Right renal cortex interstitium (tissue), 3 donors: Measurements from ENCODE around the gene TDRD15. TPM values are rescaled to one million over a fixed set of nuclear protein-coding genes. Genes with fewer than 3 reads are reported as not detected.
"Not testable (repeated sequence)": the region's sequence is repeated elsewhere in the genome, so short reads cannot be mapped to it uniquely, and the experiment has no call there.

Source experiments
- DNase-seq, 3 donors: peaks; one replicate each; pipeline ENCODE4 v3.0.0-alpha.2; 2013; ENCODE audit warnings: low read depth in 3 of 3, low spot score in 2 of 3
- polyA plus RNA-seq, 3 donors: library from polyadenylated mRNA; unstranded; fragments of 120-200 nt; gene quantifications; one replicate each; pipeline ENCODE4 v1.2.1, GENCODE V29; 2013; ENCODE audit not compliant: insufficient read length in 3 of 3

The TDRD15 gene
- under 1 TPM in 2 of 3 donors, not detected in 1; 0.06 TPM for polyA plus RNA-seq

- no peak for DNase-seq
Observed at GRCh38 chr2:21123473-21124393, at the start of gene TDRD15. Gene TDRD15 (plus strand): TSS chr2:21123968. CDS start chr2:21137468, 13,500 bp downstream.

DNA sequence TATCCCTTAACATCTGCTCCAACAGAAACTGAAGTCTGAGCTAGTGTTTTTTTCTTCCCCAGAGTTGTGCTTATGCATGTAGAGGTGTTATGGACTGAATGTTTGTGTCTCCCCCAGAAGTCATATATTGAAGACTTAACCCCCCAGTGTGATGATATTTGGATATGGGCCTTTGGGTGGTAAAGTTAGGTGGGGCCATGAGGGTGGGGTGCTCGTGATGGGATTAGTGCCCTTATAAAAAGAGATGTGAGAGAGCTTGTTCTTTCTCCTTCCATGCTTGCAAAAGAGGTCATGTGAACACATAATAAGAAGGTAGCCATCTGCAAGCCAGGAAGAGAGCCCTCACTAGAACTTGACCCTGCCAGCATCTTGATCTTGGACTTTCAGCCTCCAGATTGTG, 45.5 kb upstream of the TDRD15 start:
- DNase-seq: no peak

- DNase-seq: no peak
Observed at GRCh38 chr2:21083482-21083881, 40.3 kb upstream of the TDRD15 start.

- no peak for DNase-seq
Observed at GRCh38 chr2:21084401-21084800, 39.4 kb upstream of the TDRD15 start.

DNA sequence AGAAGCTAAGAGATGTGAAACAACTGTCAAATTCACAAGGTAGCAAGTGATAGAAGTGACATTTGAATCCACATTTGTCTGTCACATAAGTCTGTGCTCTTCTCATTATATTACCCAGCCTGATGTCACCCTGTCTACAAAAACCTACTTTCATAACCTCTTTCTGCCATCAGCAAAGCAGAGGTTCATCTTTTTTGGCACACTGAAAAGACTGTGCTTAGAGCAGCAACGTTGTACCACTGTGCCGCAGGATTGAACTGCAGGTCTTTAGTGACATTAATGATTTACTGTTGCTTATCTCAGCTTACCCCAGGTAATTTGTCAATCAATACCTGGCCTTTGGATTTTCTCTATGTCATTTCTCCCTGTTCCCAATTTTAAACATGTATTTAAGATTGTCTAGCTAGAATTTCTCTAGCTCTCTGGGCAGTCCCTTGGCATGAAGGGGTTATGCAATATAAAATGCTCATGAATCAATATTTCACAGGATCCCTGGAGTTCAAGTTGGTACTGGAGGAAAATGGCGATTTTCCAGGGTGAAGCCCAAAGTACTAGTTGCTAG, 31.4 kb upstream of the TDRD15 start:
- no peak for DNase-seq

GRCh38 chr2:21095178-21095577, 28.6 kb upstream of the TDRD15 start:
- no peak for DNase-seq

DNA sequence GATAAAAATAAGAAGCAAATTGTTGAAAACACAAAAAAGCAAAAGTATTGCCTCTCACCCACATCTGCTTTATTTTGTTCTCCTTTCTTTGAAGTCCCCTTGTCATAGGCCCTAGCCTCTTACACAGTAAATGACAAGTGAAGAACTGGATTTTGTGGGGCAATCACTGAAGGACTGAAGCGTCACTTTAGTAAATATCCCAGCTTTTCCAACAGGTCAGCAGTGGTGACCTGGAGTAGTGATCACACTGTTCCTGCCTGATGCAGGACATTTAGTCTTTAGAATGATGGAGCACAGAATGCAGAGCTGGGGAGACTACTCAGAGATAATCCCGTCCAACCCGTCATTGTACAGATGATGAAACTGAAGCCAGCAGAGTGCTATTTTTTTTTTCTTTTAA, 28.1 kb upstream of the TDRD15 start:
- no peak for DNase-seq

DNA sequence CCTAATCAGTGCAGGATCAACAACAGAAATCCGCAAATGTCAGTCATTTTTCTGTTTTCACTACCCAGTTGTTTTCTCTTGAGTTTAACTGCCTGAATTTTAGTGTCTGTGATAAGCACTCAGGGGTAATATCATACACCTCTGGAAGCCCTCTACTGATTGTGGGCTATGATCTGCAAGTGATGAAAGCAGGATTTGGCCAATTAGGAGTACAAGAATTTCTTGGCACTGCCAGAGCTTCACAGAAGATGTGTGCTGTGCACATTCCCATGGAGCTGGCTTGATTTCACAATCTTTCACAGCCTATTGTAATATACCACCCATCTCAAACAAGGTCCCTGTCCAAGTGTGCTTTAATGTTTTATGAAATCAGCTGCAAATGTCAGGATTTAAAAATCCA, 27.3 kb upstream of the TDRD15 start:
- no peak for DNase-seq

- DNase-seq: no peak
Observed at GRCh38 chr2:21097331-21097730, 26.4 kb upstream of the TDRD15 start.

DNA sequence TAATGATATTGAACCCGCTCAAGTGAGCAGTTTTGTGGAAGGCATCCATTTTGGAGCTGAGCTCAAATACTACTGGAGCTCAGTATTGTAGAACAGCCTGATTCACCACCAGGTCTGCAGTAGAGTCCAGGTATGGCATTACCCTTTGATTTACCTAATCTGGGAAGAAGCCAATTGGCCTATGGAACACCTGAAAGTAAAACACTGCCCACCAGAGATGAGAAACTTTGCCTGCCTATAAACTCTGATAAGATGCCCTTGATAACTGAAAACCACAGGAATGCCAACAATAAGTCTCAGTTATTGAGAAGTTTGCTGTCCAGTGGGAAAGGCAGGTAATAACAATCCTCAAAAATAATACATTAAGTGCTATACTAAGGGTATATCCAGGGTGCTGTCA, 25.5 kb upstream of the TDRD15 start:
- no peak for DNase-seq

DNA sequence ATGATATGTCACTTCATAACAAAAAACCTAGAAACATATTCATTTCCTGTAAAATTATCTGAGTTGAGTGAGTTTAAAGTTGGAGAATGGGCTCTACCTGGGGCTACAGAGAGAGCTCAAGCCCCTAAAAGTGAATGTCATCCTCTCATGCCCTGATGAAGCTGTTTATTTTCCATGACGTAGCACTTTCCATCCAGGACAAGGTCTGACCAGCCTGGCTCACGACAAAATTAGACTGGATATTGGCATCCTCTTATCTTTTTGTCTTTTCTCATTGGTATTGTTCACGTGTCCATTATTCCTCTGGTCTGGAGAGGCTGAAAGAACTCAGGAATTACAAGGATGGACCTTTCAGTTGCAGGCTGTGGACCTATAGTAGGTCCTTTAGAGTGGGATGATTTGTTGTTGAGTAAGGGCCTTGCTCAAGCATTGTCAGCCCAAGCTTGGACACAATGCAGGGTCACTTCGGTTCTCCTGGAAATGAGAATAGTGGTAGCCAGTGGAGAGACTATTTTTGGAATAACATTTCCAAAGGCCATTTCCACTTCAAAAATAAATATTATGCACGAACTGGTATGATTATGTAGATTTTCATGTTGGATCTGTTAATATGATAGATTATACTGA, 24.4 kb upstream of the TDRD15 start:
- no peak for DNase-seq

GRCh38 chr2:21101514-21102155, 22.1 kb upstream of the TDRD15 start:
- not testable (repeated sequence) for DNase-seq

- DNase-seq: no peak
Observed at GRCh38 chr2:21102356-21102755, 21.4 kb upstream of the TDRD15 start.

GRCh38 chr2:21103274-21103891, 20.4 kb upstream of the TDRD15 start:
- no peak for DNase-seq

DNA sequence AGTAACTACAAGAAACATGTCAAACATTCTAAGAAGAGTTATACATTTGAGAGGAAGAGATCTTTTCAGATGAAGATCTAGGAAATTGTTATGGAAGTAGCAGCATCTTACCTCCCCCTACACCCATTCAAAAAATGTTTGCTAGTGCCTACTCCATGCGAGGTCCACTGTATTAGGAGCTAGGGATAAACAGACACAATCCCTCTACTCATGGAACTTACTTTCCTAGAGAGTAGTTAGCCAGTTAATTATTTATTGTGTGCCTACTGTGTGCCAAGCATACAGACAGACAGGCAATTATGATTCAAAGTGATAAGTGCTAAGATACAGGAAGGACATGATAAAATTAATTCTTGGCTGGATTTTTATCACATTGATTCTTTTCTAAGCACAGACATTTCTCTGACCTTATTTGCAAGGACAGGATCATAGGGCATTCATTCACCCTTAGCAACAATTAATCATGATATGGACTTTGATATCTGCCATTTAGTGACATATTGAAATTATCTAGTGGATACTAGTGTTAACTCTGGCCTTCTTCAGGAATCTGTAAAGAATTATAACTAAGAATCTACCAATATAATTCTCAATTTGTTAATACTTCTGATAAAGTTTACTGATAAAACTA, 19.6 kb upstream of the TDRD15 start:
- no peak for DNase-seq

DNA sequence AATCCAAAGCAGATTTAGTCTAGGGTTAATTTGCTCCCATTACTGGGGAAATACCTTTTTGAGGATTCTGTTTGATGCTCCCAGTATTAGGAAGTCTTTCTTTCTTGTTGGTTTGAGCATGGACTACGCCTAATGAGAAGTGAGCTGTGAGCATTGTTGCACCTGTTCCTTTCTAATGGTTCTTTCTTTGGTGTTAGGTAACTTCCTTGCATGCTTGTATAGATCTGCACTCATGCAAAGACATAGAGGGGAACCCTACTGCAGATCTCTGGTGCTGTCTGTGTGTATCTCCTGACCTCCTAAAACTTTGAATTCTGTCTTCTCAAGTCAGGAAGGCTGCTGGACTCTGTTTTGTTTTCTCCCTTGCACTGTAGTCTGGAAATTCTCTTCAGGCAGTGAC, 12.8 kb upstream of the TDRD15 start:
- DNase-seq: no peak

- DNase-seq: no peak
Observed at GRCh38 chr2:21117688-21118087, 6.1 kb upstream of the TDRD15 start.

GRCh38 chr2:21118302-21118920, 5.4 kb upstream of the TDRD15 start:
- DNase-seq: no peak

DNA sequence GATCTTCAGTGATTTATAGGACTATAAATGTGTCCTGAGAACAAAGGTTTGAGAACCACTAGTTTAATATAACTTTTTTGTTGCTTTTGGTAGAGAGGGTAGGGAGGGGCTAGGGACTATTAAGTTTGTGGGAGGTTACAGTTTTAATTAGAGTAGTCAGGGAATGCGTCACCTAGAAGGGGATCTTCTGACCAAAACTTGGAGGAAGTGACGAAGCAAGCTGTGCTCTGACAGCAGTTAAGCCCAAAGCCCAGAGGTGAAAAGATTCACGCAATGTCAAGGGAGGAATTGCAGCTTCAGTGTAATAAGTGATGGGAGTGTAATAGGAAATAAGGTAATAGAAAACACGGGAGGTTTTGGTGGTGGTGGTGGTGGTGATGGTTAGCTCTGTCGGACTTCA, 8.1 kb downstream of the TDRD15 start:
- DNase-seq: no peak

- DNase-seq: no peak
Observed at GRCh38 chr2:21135585-21135984, 11.8 kb downstream of the TDRD15 start.
